ENCODE data around the gene IFFO2. TPM values are rescaled to one million over a fixed set of nuclear protein-coding genes. Genes with fewer than 3 reads are reported as not detected.

Gene IFFO2
- total RNA-seq, 3 donors from 2014 or later, result 5.8 to 35.3 (median 34.4) TPM

DNA sequence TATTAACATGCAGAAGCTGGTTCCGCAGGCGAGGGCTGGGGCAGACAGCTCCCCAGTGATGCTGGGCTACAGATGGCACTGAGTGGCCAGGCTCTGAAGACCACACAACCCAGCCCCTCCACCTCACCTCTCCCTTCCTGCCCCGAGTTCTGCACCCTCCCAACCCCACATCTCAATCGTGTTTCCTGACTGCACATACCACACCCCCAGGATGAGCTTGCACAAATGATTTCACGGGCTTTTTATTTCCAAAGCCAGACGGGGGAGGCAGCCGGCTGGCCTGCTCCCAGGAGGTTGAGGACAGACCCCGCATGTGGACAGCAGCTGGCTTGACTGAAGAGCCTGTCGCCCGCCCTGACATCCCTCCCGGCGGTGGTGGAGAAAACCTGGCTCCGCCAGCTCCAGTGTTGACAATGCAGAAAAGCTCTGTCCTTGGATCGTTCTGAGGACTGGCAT, 32.7 kb downstream of the IFFO2 start:
- Histone ChIP-seq H3K4me3 (peak overlapping the region in 1 of 3 donors; percentile 38), H3K4me1 (peaks cover 25 to 32% of the 10 kb centered on the region in 2 donors), H3K9me3 (no peaks in the 10 kb centered on the region), H3K27ac (peak overlapping the region; percentile 81 to 82), H3K36me3 (no peaks in the 10 kb centered on the region), H3K27me3 (no peaks in the 10 kb centered on the region)
- intact Hi-C loops (cut with DNase I; ENCODE audit: low total_unique reads), result no loop called here
- DNase-seq (ENCODE audit: low spot score in 2 of 2), result no peak
- TF ChIP-seq POLR2AphosphoS5 (IDR thresholded peaks at IDR 0.05) (no peak), POLR2A (IDR thresholded peaks at IDR 0.05) (no peak)
- TF ChIP-seq, protein P1, sequence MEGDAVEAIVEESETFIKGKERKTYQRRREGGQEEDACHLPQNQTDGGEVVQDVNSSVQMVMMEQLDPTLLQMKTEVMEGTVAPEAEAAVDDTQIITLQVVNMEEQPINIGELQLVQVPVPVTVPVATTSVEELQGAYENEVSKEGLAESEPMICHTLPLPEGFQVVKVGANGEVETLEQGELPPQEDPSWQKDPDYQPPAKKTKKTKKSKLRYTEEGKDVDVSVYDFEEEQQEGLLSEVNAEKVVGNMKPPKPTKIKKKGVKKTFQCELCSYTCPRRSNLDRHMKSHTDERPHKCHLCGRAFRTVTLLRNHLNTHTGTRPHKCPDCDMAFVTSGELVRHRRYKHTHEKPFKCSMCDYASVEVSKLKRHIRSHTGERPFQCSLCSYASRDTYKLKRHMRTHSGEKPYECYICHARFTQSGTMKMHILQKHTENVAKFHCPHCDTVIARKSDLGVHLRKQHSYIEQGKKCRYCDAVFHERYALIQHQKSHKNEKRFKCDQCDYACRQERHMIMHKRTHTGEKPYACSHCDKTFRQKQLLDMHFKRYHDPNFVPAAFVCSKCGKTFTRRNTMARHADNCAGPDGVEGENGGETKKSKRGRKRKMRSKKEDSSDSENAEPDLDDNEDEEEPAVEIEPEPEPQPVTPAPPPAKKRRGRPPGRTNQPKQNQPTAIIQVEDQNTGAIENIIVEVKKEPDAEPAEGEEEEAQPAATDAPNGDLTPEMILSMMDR (IDR thresholded peaks at IDR 0.05), result no peak

DNA sequence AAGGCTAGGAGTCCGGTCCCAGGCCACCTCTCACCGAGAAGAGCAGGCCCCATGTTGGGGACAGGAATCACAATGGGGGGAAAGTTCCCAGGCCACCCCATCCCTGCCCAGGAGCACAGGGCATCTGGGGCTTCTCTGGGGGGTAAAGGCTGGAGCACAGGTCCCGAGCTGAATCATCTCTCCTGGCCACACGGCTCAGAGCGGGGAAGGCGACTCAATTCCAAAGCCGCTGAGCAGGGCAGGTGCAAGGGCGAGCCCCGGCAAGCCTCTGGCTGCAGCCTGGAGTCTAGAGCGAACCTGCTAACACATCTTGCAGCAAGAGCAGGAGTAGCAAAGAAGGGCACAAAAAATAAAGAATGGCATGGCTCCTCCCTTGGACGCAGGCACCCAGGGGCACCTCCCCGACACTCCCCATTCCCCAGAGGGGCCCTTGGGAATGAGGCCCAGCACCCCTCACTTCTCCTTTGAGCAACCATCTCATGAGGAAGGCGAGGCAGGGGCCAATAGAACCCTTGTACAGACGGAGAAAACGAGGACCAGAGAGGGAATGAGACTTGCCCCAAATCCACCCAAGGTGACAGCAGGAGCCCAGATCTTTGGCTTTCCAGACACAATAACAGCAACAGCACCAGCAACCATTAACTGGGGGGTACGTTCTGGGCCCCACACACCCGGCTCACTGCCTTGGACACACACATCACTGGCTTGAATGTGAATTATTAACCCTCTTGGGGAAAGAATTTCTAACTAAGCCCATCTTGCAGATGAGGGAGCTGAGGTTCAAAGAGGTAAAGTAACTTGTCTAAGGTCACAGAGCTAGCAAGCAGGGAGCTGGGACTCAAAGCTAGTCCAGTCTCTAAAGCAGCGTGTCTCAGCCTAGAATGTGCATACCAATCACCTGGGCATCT, 33.4 kb downstream of the IFFO2 start:
- H3K4me3 ChIP-seq, result peak overlapping the region in 1 of 3 donors; percentile 38
- no peaks in the 10 kb centered on the region for H3K9me3 ChIP-seq
- intact Hi-C loops (cut with DNase I; ENCODE audit: low total_unique reads), result no loop called here
- TF ChIP-seq POLR2A (IDR thresholded peaks at IDR 0.05) (no peak), POLR2AphosphoS5 (IDR thresholded peaks at IDR 0.05) (no peak)
- TF ChIP-seq, protein P1 (IDR thresholded peaks at IDR 0.05), result no peak
- H3K36me3 ChIP-seq, result no peaks in the 10 kb centered on the region
- peak overlapping the region; percentile 81 to 82 for H3K27ac ChIP-seq
- no peak for DNase-seq (ENCODE audit: low spot score in 2 of 2)
- peaks cover 25 to 27% of the 10 kb centered on the region in 2 donors for H3K4me1 ChIP-seq
- H3K27me3 ChIP-seq, result no peaks in the 10 kb centered on the region

DNA sequence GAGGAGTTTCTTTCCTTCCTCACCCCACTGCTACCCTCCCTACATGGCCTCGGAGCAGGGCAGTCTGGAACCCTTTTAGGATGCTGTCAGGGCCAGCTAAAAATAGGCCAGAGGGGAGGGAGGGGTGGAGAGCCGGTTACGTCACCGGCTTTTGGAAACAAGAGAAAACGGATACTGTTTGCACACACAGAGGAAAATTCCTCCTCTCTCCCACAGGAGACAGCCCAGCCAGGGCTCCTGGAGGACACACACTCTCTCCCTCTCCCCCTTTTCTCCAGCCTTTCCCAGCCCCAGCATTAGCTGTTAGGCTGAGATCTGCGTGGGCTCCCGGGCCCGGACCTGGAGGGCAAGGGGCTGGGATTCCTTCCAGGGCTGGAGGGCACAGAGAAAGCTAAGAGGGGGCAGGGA, 34.2 kb downstream of the IFFO2 start:
- Histone ChIP-seq H3K4me1 (peaks cover 20 to 22% of the 10 kb centered on the region in 2 donors), H3K36me3 (no peaks in the 10 kb centered on the region), H3K4me3 (peak overlapping the region in 1 of 3 donors; percentile 38), H3K9me3 (no peaks in the 10 kb centered on the region), H3K27me3 (no peaks in the 10 kb centered on the region), H3K27ac (peak overlapping the region; percentile 81 to 82)
- intact Hi-C loops (cut with DNase I; ENCODE audit: low total_unique reads), result no loop called here
- TF ChIP-seq, protein P1 (IDR thresholded peaks at IDR 0.05), result peak; percentile 22 to 33 (median 31)
- TF ChIP-seq POLR2A (IDR thresholded peaks at IDR 0.05), result no peak
- peak in 2 of 3 donors; percentile 22 to 49 for TF ChIP-seq POLR2AphosphoS5 (IDR thresholded peaks at IDR 0.05)
- peak; percentile 63 to 78 for DNase-seq (ENCODE audit: low spot score in 2 of 2)

DNA sequence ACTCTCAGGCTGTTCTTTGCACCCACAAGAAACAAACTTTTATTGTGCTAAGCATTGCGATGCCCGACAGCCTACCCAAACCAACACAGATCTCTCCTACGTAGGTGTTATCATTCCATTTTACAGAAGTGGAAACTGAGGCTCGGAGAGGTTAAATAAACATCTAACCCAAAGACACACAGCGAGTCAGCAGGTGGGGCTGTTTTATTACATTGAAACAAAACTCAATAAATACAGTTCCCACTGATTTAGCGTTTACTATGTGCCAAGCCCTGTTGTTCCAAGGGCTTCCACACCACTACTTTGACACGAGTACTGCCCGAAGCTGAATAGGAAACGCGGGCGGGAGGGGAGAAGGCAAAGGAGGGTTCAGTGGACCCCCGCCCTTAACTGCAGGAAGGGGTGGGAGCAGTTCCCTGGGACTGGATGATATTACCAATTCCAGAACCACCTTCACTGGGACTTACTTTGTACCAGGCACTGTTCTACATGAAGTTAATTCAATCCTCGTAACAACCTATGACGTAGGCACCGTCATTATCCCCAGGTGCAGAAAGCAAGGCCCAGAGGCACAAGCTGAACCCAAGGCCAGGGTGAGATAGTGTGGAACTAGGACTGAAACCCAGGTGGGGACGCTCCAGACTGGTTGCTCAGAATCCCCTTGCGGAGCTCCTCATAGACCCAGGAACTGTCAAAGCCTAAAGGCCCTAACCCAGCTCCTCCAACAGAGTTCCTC, 34.8 kb downstream of the IFFO2 start:
- no peaks in the 10 kb centered on the region for H3K36me3 ChIP-seq
- peaks cover 14 to 17% of the 10 kb centered on the region in 2 donors for H3K4me1 ChIP-seq
- TF ChIP-seq POLR2A (IDR thresholded peaks at IDR 0.05), result no peak
- TF ChIP-seq POLR2AphosphoS5 (IDR thresholded peaks at IDR 0.05), result no peak
- TF ChIP-seq, protein P1 (IDR thresholded peaks at IDR 0.05), result peak in 1 of 3 donors; percentile 11
- H3K27me3 ChIP-seq, result no peaks in the 10 kb centered on the region
- H3K27ac ChIP-seq, result peak overlapping the region; percentile 81 to 82
- no peak for DNase-seq (ENCODE audit: low spot score in 2 of 2)
- H3K4me3 ChIP-seq, result no peak overlapping the region
- H3K9me3 ChIP-seq, result no peaks in the 10 kb centered on the region
- intact Hi-C loops (cut with DNase I; ENCODE audit: low total_unique reads), result no loop called here
